Trophoblast cell (in vitro differentiated cells and primary cell): ENCODE measurements around the gene CASP5.
"Not testable (repeated sequence)": the region's sequence is repeated elsewhere in the genome, so short reads cannot be mapped to it uniquely, and the experiment has no call there.

ENCODE experiments used
- DNase-seq, 2 donors: peaks; one replicate each; pipeline ENCODE4 v3.0.0-alpha.2; 2016
- H2AFZ ChIP-seq: 2 replicates; pipeline ENCODE4 v1.6.1; 2013; ENCODE audit warnings: low read length, moderate library complexity, mild to moderate bottlenecking; ENCODE audit not compliant: insufficient read depth, poor library complexity
- H2AK5ac ChIP-seq: 2 replicates; pipeline ENCODE4 v1.6.1; 2013; ENCODE audit warnings: mild to moderate bottlenecking, low read length
- H2BK120ac ChIP-seq: 2 replicates; pipeline ENCODE4 v1.6.1; 2013; ENCODE audit warnings: low read length, mild to moderate bottlenecking, moderate library complexity; ENCODE audit not compliant: insufficient read depth, poor library complexity
- H2BK12ac ChIP-seq: 2 replicates; pipeline ENCODE4 v1.6.1; 2013; ENCODE audit warnings: mild to moderate bottlenecking, low read length, moderate library complexity
- H2BK5ac ChIP-seq: 2 replicates; pipeline ENCODE4 v1.6.1; 2013; ENCODE audit warnings: low read length, low read depth, moderate library complexity, mild to moderate bottlenecking; ENCODE audit not compliant: poor library complexity
- H3K14ac ChIP-seq: 2 replicates; pipeline ENCODE4 v1.6.1; 2013; ENCODE audit warnings: mild to moderate bottlenecking, low read length
- H3K18ac ChIP-seq: 2 replicates; pipeline ENCODE4 v1.6.1; 2013; ENCODE audit warnings: mild to moderate bottlenecking, low read length
- H3K23ac ChIP-seq: 2 replicates; pipeline ENCODE4 v1.6.1; 2013; ENCODE audit warnings: low read length
- H3K27ac ChIP-seq: 2 replicates; pipeline ENCODE4 v1.5.1; 2013; ENCODE audit warnings: low read depth, mild to moderate bottlenecking, inconsistent platforms, low read length, moderate library complexity
- H3K27me3 ChIP-seq: 2 replicates; pipeline ENCODE4 v1.6.1; 2013; ENCODE audit warnings: inconsistent platforms, mild to moderate bottlenecking, low read length, moderate library complexity; ENCODE audit not compliant: insufficient read depth
- H3K36me3 ChIP-seq, 2 experiments: 1 replicate in 1 of 2; 2 replicates in 1 of 2; pipeline ENCODE4 v1.6.1; 2013; ENCODE audit warnings: low read length in 2 of 2, mild to moderate bottlenecking in 2 of 2, moderate library complexity in 1 of 2; ENCODE audit not compliant: insufficient read depth in 2 of 2, control insufficient read depth in 1 of 2
- H3K4ac ChIP-seq: 2 replicates; pipeline ENCODE4 v1.6.1; 2013; ENCODE audit warnings: low read depth, mild to moderate bottlenecking, low read length, moderate library complexity
- H3K4me1 ChIP-seq, 2 experiments: 1 replicate in 1 of 2; 2 replicates in 1 of 2; pipeline ENCODE4 v1.6.1; 2013; ENCODE audit warnings: low read length in 2 of 2, mild to moderate bottlenecking in 2 of 2, moderate library complexity in 1 of 2; ENCODE audit not compliant: insufficient read depth in 2 of 2, control insufficient read depth in 1 of 2
- H3K4me2 ChIP-seq: 2 replicates; pipeline ENCODE4 v1.6.1; 2013; ENCODE audit warnings: inconsistent platforms, mild to moderate bottlenecking, low read length, moderate library complexity
- H3K4me3 ChIP-seq: 2 replicates; pipeline ENCODE4 v1.5.1; 2013; ENCODE audit warnings: mild to moderate bottlenecking, low read depth, low read length, inconsistent platforms
- H3K79me1 ChIP-seq: one replicate; pipeline ENCODE4 v1.6.1; 2013; ENCODE audit warnings: low read length
- H3K79me2 ChIP-seq: 2 replicates; pipeline ENCODE4 v1.6.1; 2013; ENCODE audit warnings: low read length, mild to moderate bottlenecking; ENCODE audit not compliant: control insufficient read depth, insufficient read depth, poor library complexity
- H3K9ac ChIP-seq: 2 replicates; pipeline ENCODE4 v1.6.1; 2013; ENCODE audit warnings: mild to moderate bottlenecking, low read length
- H3K9me3 ChIP-seq: 2 replicates; pipeline ENCODE4 v1.6.1; 2013; ENCODE audit warnings: low read depth, mild to moderate bottlenecking, control low read depth, inconsistent platforms, low read length; ENCODE audit not compliant: insufficient read depth
- H4K12ac ChIP-seq: 2 replicates; pipeline ENCODE4 v1.6.1; 2013; ENCODE audit warnings: low read depth, mild to moderate bottlenecking, low read length, moderate library complexity
- H4K8ac ChIP-seq: 2 replicates; pipeline ENCODE4 v1.6.1; 2013; ENCODE audit warnings: low read depth, mild to moderate bottlenecking, low read length, moderate library complexity
- H4K91ac ChIP-seq: one replicate; pipeline ENCODE4 v1.6.1; 2013; ENCODE audit warnings: low read depth, mild to moderate bottlenecking, low read length, moderate library complexity
- WGBS: extraction: QIAGEN DNeasy Blood & Tissue Kit; methylation state at CpG from one replicate; pipeline ENCODE4 v1.1.7; 2013; ENCODE audit warnings: missing lambda C conversion rate; ENCODE audit not compliant: insufficient read length, insufficient coverage; ENCODE audit errors: extremely low coverage; 5-methylcytosine and 5-hydroxymethylcytosine counted together

The CASP5 gene

GRCh38 chr11:105040703-105041102, 17.7 kb upstream of the CASP5 start:
- no peaks in the 10 kb centered on the region for H3K9me3 ChIP-seq
- H2AFZ ChIP-seq = no peak overlapping the region
- no peak overlapping the region for H3K4ac ChIP-seq
- H3K14ac ChIP-seq = no peak overlapping the region
- H2BK12ac ChIP-seq = no peak overlapping the region
- no peak overlapping the region for H3K4me2 ChIP-seq
- no peak overlapping the region for H3K18ac ChIP-seq
- H3K23ac ChIP-seq = no peak overlapping the region
- H3K27ac ChIP-seq = no peak overlapping the region
- no peak overlapping the region for H2BK120ac ChIP-seq
- no peak overlapping the region for H4K91ac ChIP-seq
- DNase-seq = no peak
- H4K12ac ChIP-seq = no peak overlapping the region
- H3K4me3 ChIP-seq = no peak overlapping the region
- peaks cover 0 to 2% of the 10 kb centered on the region in 2 experiments for H3K4me1 ChIP-seq
- no peaks in the 10 kb centered on the region for H3K36me3 ChIP-seq
- no peak overlapping the region for H2AK5ac ChIP-seq
- H2BK5ac ChIP-seq = no peak overlapping the region
- no peaks in the 10 kb centered on the region for H3K79me2 ChIP-seq
- H3K9ac ChIP-seq = no peak overlapping the region
- no peaks in the 10 kb centered on the region for H3K79me1 ChIP-seq
- H3K27me3 ChIP-seq = no peaks in the 10 kb centered on the region
- no peak overlapping the region for H4K8ac ChIP-seq
- WGBS = no CpG with 5 or more reads among the region's 2 CpGs

GRCh38 chr11:105034813-105035620, 12.0 kb upstream of the CASP5 start, which contains the start of gene CASP1:
TSS of gene CASP1 (minus strand) at chr11:105035144. CDS start at chr11:105035113, 31 bp downstream.
- no peak within 1 kb of the TSS for H2BK12ac ChIP-seq
- no peaks in the 10 kb centered on the region for H3K36me3 ChIP-seq
- H2BK120ac ChIP-seq = no peak within 1 kb of the TSS
- H4K91ac ChIP-seq = no peak within 1 kb of the TSS
- H3K9me3 ChIP-seq = no peaks in the 10 kb centered on the region
- no peak within 1 kb of the TSS for H2AK5ac ChIP-seq
- no peak within 1 kb of the TSS for H3K9ac ChIP-seq
- no peak within 1 kb of the TSS for H3K14ac ChIP-seq
- WGBS = no CpG with 5 or more reads among the region's 3 CpGs
- no peaks in the 10 kb centered on the region for H3K79me2 ChIP-seq
- H3K4me1 ChIP-seq = no peaks in the 10 kb centered on the region
- DNase-seq = peak; percentile 9 to 41
- no peaks in the 10 kb centered on the region for H3K27me3 ChIP-seq
- H4K8ac ChIP-seq = no peak within 1 kb of the TSS
- H4K12ac ChIP-seq = no peak within 1 kb of the TSS
- H3K4ac ChIP-seq = no peak within 1 kb of the TSS
- no peaks in the 10 kb centered on the region for H3K79me1 ChIP-seq
- H2AFZ ChIP-seq = no peak within 1 kb of the TSS
- H2BK5ac ChIP-seq = no peak within 1 kb of the TSS
- no peak within 1 kb of the TSS for H3K23ac ChIP-seq
- H3K18ac ChIP-seq = no peak within 1 kb of the TSS
- no peak within 1 kb of the TSS for H3K27ac ChIP-seq
- no peak within 1 kb of the TSS for H3K4me3 ChIP-seq
- no peak within 1 kb of the TSS for H3K4me2 ChIP-seq

- not testable (repeated sequence) for H3K79me2 ChIP-seq, H3K27me3 ChIP-seq, H3K18ac ChIP-seq, H4K8ac ChIP-seq, H2AFZ ChIP-seq, H4K91ac ChIP-seq, H2BK12ac ChIP-seq, H3K4me3 ChIP-seq, H3K27ac ChIP-seq, H3K36me3 ChIP-seq, H3K79me1 ChIP-seq, H4K12ac ChIP-seq, H3K14ac ChIP-seq, H2AK5ac ChIP-seq, H3K4me2 ChIP-seq, H3K4me1 ChIP-seq, H3K9ac ChIP-seq, DNase-seq, H2BK120ac ChIP-seq, H3K9me3 ChIP-seq, H2BK5ac ChIP-seq, H3K4ac ChIP-seq, H3K23ac ChIP-seq
- no CpG with 5 or more reads among the region's 2 CpGs for WGBS
These were observed 11.4 kb upstream of the CASP5 start for GRCh38 chr11:105034388-105034787.

- WGBS = no CpG with 5 or more reads among the region's 1 CpG
- Histone ChIP-seq H3K36me3 (no peaks in the 10 kb centered on the region), H3K4me3 (no peak overlapping the region), H3K27ac (no peak overlapping the region), H4K91ac (no peak overlapping the region), H3K4me1 (no peaks in the 10 kb centered on the region), H3K4me2 (no peak overlapping the region), H3K23ac (no peak overlapping the region), H3K14ac (no peak overlapping the region), H3K9ac (no peak overlapping the region), H2AK5ac (no peak overlapping the region), H3K27me3 (no peaks in the 10 kb centered on the region), H3K79me2 (no peaks in the 10 kb centered on the region), H4K8ac (no peak overlapping the region), H2BK120ac (no peak overlapping the region), H2AFZ (no peak overlapping the region), H4K12ac (no peak overlapping the region), H3K18ac (no peak overlapping the region), H3K4ac (no peak overlapping the region), H2BK12ac (no peak overlapping the region), H2BK5ac (no peak overlapping the region), H3K79me1 (no peaks in the 10 kb centered on the region), H3K9me3 (no peaks in the 10 kb centered on the region)
- no peak for DNase-seq
These were observed 10.8 kb upstream of the CASP5 start for GRCh38 chr11:105033781-105034180.
